Testis (tissue), 3 donors: Measurements from ENCODE around the gene ATP2B3. TPM values are rescaled to one million over a fixed set of nuclear protein-coding genes. Genes with fewer than 3 reads are reported as not detected.

Experiments
- DNase-seq: peaks from one replicate; pipeline ENCODE4 v3.0.0-alpha.2; 2019
- H3K27ac ChIP-seq, 2 donors: fragments of 200-600 bp; sonication (generic); one replicate each; pipeline ENCODE4 v1.5.1; 2019
- H3K27me3 ChIP-seq: fragments of 200-600 bp; sonication (generic); one replicate; pipeline ENCODE4 v1.5.1; 2019
- H3K36me3 ChIP-seq: fragments of 200-600 bp; sonication (generic); one replicate; pipeline ENCODE4 v1.5.1; 2017; ENCODE audit warnings: low read depth; ENCODE audit errors: missing control alignments
- H3K4me1 ChIP-seq: fragments of 200-600 bp; sonication (generic); one replicate; pipeline ENCODE4 v1.5.1; 2019
- H3K4me3 ChIP-seq, 2 donors: fragments of 200-600 bp; sonication (generic); one replicate each; pipeline ENCODE4 v1.5.1; 2017 to 2019
- H3K9me3 ChIP-seq: fragments of 200-600 bp; sonication (generic); one replicate; pipeline ENCODE4 v1.5.1; 2017
- CTCF ChIP-seq, 3 experiments: fragments of 450-650 bp in 2 of 3; fragments of 200-600 bp in 1 of 3; sonication (generic) in 1 of 3; IDR thresholded peaks; one replicate each; pipeline ENCODE4 v1.5.1; 2016 to 2019; ENCODE audit warnings: antibody characterized with exemption in 3 of 3, mild to moderate bottlenecking in 2 of 3, moderate library complexity in 1 of 3
- POLR2A ChIP-seq: fragments of 450-650 bp; IDR thresholded peaks from one replicate; pipeline ENCODE4 v1.6.1; 2017; ENCODE audit warnings: antibody characterized with exemption, mild to moderate bottlenecking, moderate library complexity
- WGBS, 2 donors: methylation state at CpG; one replicate each; pipeline ENCODE4 v1.1.5; 2018; 5-methylcytosine and 5-hydroxymethylcytosine counted together
- intact Hi-C: fragments of 100-400 bp; cut with DNase I; formaldehyde crosslinking; loops from one replicate; pipeline ENCODE4 v1.15.1; 2023; ENCODE audit warnings: low total_unique reads
- polyA plus RNA-seq: library from polyadenylated mRNA; stranded (reverse); fragments of 350-450 nt; fragmentation: Illumina TruSeq; extraction: RNeasy Lipid Tissue Mini Kit (QIAGEN cat#74804); gene quantifications from one replicate; pipeline ENCODE4 v1.2.3, GENCODE V29; 2014; ENCODE audit warnings: low read depth, low replicate concordance; ENCODE audit not compliant: insufficient read depth
- total RNA-seq, 2 donors: library from RNA; depleted of rRNA; stranded (reverse); fragments of >200 nt; gene quantifications; one replicate each; pipeline ENCODE4 v1.2.3, GENCODE V29; 2016

Gene ATP2B3
- total and polyA plus RNA-seq, 3 donors from 2014 or later: 0.16 to 1.2 (median 0.73) TPM

GRCh38 chrX:153485396-153486080, 31.9 kb upstream of the ATP2B3 start:
- Histone ChIP-seq H3K27me3 (no peaks in the 10 kb centered on the region), H3K36me3 (no peaks in the 10 kb centered on the region), H3K27ac (no peak overlapping the region), H3K4me3 (no peak overlapping the region), H3K4me1 (peaks cover 3% of the 10 kb centered on the region), H3K9me3 (no peaks in the 10 kb centered on the region)
- 90 to 96% methylated on average over 4 to 19 of the region's 30 CpGs for WGBS, 2 donors
- intact Hi-C loops: no loop called here
- TF ChIP-seq CTCF (IDR thresholded peaks at IDR 0.05): no peak
- TF ChIP-seq POLR2A: no peak
- DNase-seq: no peak

DNA sequence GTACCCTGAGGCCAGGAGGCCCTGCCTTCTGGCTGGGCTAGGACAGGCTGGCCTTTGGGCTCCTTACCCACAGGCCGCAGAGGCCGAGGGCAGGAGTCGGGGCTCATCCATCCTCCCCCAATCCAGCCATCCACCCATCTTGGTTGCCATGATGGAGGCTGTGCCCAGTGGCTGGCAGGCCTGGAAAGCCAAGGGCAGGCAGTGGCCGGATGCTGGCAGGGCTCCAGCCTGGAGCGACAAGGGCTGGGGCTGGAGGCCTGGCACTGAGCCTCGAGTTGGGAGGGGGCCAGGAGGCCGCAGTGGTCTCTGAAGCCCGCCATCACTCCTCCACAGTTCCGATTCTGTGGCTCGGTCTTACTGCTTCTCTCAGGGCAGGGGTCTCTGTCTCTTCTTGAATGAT, 31.3 kb upstream of the ATP2B3 start:
- TF ChIP-seq POLR2A (no peak), CTCF (IDR thresholded peaks at IDR 0.05) (no peak)
- Histone ChIP-seq H3K9me3 (no peaks in the 10 kb centered on the region), H3K36me3 (no peaks in the 10 kb centered on the region), H3K4me3 (no peak overlapping the region), H3K27me3 (no peaks in the 10 kb centered on the region), H3K4me1 (peaks cover 3% of the 10 kb centered on the region), H3K27ac (no peak overlapping the region)
- intact Hi-C loops: no loop called here
- WGBS, 2 donors: 80% methylated on average over 5 of the region's 10 CpGs; no CpG with 5 or more reads in 1 of the 2 donors
- no peak for DNase-seq

- Histone ChIP-seq H3K27me3 (no peaks in the 10 kb centered on the region), H3K9me3 (no peaks in the 10 kb centered on the region), H3K4me3 (no peak overlapping the region), H3K36me3 (no peaks in the 10 kb centered on the region), H3K4me1 (peaks cover 3% of the 10 kb centered on the region), H3K27ac (peak overlapping the region in 1 of 2 donors; percentile 30)
- no peak for TF ChIP-seq POLR2A
- no peak for TF ChIP-seq CTCF (IDR thresholded peaks at IDR 0.05)
- 64% methylated on average over 11 of the region's 11 CpGs; no CpG with 5 or more reads in 1 of the 2 donors for WGBS, 2 donors
- no peak for DNase-seq
- intact Hi-C loops: no loop called here
Measured at GRCh38 chrX:153487590-153488071, 29.8 kb upstream of the ATP2B3 start.

GRCh38 chrX:153488231-153488914, 29.1 kb upstream of the ATP2B3 start:
- TF ChIP-seq CTCF (IDR thresholded peaks at IDR 0.05): no peak
- Histone ChIP-seq H3K27me3 (no peaks in the 10 kb centered on the region), H3K4me3 (no peak overlapping the region), H3K27ac (peak overlapping the region in 1 of 2 donors; percentile 50), H3K9me3 (no peaks in the 10 kb centered on the region), H3K4me1 (peaks cover 3% of the 10 kb centered on the region), H3K36me3 (no peaks in the 10 kb centered on the region)
- 50 to 76% methylated on average over 5 to 16 of the region's 27 CpGs for WGBS, 2 donors
- intact Hi-C loops: no loop called here
- DNase-seq: peak; percentile 29
